ENCODE measurements around the gene CISH. TPM values are rescaled to one million over a fixed set of nuclear protein-coding genes. Genes with fewer than 3 reads are reported as not detected.

CISH gene
- total RNA-seq, 1 donor from 2014 or later = 8.0 TPM

DNA sequence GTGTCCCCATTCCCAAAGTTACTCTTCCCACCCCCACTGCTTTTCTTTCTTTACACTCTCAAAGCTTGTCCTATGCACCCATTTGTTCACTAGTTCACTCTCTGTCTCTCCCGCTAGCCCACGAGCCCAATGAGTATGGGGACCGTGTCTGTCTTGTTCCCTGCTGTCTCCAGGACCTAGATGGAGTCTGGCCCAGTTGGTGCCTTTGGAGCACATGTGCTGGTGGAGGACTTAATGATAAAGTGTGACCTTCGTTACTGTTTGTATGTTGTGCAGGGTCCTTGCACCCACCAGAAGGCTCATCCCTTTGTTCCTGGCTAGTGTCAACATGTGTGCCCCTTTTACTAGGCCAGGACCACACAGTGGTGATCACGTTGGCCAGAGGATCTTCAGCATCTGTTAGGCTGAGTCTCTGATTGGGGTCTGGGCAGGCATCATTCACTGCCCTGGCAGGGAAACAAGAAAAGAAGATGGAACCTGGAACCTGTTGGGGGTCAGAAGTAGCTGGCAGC lies 7.4 kb downstream of the CISH start:
- no peak for DNase-seq
- ATAC-seq (ENCODE audit: poor library complexity) = no peak
- intact Hi-C loops (cut with DNase I) = no loop called here

DNA sequence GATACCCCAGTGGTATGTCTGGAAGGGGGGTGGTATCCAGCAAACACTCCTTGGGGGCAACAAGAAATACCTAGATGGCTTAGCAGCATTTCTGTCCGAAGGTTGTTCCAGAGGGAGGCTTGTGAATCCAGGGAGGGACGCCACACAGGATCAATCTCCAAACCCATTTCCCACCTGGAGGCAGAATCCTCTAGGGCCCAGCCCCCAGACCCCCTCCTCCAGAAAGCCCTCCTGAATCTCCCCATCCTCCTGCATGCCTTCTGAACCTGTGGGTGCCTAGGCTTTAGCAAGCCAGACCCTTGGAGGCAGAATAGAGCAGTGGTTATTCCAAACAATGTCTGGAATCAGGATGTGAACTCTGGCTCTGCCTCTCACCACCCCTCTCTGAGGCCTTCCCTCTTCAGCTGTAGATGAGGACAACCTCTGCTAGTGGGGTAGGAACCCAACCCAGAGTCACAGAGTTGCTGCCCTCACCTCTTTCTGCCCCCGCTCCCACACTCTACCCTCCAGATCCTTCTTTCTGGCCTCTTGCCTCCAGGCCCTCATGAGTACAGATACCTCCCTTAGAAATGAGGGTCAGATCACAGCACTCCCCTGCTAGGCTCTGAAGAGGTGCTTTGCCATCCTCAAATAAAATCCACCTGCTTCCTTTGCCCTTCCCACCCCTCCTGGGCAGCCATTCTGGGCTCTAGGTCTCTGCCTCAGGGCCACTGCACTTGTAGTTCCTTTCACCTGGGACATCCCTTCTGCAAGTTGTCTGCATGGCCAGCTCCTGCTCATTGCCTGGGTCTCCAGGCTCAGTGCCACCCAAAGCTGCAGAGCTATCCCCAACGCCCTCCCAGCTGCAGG lies 8.1 kb downstream of the CISH start:
- intact Hi-C loops (cut with DNase I) = no loop called here
- ATAC-seq (ENCODE audit: poor library complexity) (no peak), DNase-seq (no peak)

DNA sequence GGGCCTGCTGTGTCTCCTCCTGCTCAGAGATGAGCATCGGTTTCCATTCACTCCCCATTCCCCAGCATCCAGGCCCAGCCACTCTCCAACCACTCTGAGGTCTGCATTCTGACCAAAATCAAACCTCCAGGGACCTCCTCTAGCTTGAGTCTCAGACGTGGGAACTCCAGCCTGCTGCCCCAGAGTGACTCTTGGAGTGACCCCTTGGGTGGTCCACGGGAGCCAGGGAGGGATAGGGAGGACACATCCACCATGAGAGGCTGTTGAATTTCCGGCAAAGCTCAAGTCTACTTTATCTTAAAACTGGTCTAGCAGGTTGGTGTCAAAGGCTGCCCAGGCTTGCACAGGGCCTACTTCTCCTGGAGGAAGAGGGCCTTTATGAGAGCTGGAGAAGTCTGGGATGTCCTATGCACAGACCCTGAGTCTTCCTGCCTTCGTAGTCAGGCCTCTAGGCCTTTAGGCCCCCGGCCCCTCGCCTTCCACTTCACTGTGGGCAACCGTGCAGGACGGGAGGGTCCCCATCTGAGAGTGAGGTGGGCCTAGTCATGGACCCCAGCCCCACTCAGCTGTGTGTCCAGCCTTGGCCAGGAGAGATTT lies 8.9 kb downstream of the CISH start:
- intact Hi-C loops (cut with DNase I) = no loop called here
- no peak for DNase-seq
- ATAC-seq (ENCODE audit: poor library complexity) = no peak

DNA sequence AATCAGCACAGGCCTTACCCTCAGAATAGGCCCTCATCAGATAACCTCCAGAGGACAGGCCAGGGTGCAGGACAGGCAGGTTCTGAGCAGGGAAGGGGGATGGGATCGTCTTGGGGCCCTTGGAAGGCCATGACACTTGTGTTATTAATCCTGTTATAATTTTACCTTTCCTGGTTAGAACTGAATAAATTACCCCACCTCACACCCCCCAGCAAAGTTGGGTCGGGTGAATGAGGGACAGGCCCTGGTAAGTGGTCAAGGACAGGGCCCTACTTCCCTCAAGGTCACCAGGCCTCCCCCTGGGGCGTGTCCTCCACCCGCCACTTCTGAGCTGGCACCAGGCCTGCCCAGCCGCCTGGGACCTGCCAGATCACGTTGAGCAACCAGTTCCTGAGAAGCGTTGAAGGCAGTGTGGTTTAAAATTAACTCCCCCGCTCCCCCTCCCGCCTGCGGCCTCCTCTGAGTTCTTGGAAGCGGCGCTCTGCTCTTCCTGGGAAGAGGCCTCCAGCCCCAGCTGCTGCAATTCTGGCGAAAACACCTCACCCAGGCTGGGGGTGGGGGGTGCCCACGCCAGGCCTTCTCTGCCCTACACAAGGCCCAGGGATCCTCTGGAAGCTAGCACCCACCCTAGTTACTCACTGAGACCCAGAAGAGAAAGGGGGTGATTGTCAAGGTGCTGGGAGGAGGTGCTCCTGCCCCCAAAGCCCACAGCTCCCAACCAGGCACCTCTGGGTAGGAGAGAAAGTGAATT lies 10.6 kb downstream of the CISH start:
- ATAC-seq (ENCODE audit: poor library complexity) (peak; percentile 81), DNase-seq (peak; percentile 98)
- intact Hi-C loops (cut with DNase I) = no loop called here

DNA sequence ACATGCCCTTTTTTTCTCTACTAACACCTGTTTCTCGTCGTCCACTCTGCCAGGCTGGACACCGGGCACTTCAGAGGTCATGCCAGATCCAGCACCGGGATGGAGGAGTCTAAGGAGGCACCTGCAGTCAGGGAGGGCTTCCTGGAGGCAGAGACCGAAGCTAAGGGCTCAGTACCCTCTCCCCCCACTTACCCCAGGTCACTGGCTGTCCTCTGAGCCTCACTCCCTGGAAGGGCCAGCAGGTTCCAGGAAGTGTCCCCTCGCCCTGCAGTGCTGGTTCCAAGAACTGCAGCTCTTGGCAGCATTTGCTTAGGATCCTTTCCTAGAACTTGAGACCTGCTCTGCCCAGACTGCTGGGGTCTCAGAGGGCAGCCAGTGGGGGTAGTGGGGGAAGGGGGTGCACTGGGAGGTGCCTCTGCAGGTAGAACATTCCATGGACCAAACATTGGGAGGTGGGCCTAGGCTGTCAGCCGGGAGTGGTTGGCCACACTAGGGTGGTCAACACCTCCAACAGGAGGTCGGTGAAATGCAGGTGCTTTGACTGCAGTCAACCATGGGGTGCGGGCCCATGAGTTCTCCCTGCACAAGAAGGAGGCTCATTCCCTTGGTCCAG lies 11.3 kb downstream of the CISH start:
- ATAC-seq (ENCODE audit: poor library complexity) (no peak), DNase-seq (no peak)
- intact Hi-C loops (cut with DNase I) = no loop called here

DNA sequence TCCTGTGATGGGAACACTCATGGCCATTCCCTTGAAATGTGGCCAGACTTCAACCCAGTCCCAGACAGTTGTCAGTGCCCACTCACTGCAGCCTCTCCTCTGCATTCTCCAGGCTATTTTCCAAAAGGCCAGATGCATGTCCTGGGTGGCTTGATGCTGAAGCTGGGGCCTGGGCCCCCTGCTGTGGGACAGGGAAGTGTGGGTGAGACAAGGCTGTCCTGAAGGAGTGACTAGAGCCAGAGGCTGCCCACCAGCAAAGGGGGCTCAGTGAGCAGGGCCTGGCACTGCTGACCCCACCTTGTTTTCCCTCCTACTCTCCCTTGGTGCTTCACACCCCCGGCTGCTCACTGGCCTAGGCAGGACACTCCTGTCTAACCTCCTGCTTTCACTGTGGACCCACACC lies 11.9 kb downstream of the CISH start:
- intact Hi-C loops (cut with DNase I) = no loop called here
- peak; percentile 1 for ATAC-seq (ENCODE audit: poor library complexity)
- no peak for DNase-seq

DNA sequence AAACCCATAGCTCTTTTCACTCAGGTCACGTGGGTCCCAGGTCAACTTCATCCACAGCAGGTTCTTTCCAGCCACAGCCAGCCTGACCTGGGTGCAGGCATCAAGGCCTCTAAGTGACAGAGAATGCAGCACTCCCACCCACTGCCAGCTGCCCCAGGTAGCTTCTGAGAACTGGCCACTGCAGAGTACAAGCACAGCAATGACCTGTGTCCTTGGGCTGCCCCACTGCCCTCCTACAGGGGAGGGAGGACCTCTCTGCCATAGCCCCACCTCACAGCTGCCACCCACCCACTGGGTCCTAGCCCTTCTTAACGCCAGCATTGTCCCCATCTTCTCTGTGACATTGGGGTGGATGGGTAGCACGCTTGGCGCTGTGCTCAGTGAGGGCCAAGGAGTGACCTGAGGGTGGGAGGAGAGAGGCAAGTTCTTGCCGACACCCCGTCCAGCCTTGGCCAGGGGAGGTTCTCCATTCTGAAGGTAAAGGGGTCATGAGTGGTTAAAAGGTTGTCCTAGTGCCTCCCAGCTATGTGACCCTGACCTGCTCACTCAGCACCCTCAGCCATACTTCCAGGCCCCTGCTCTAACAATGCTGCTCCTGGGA lies 12.4 kb downstream of the CISH start:
- intact Hi-C loops (cut with DNase I) = no loop called here
- ATAC-seq (ENCODE audit: poor library complexity) (no peak), DNase-seq (no peak)

DNA sequence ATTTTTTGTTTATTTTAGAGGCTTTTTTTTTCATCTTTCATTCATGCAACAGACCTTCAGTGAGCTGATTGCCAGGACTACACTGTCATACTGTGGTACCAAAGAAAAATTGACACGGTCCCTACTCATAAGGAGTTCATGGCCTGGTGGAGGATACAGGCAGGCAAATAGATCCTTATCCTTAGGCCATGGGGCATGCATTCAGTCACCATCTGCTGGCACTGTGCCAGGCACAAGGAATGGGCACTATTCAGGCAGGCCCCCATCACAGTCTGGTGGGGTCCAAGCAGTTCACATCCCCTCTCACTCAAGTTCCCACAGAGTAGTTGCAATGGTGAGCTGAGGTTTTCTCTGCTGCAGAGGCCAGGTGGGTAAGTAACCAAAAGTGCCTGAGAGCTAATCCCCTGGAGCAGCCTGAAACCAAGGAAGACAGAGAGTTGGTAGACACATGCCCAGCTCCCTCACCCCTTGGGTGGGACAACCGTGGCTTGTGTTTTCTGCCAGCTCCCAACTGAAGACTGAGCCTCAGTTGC lies 17.3 kb downstream of the CISH start:
- DNase-seq = no peak
- ATAC-seq (ENCODE audit: poor library complexity) = no peak
- intact Hi-C loops (cut with DNase I) = no loop called here

DNA sequence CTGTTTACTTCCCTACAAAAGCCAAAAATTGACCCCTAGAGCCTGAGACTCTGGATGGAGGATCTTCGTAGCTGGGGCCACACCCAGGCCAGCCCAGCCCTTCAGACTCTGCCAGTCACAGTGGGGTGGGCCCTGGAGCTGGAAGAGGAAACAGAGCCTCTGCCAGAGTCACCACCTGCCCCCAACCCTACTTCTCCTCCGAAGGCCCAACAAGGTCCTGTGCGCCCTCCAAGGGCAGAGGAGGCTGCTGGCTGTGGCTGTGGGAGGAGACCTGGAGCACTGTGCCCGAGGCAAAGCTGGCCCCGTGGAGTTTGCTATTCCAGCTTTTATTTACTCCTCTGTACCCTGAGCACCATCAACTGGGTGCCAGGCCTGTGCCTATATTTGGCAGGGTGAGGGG lies 19.0 kb downstream of the CISH start:
- DNase-seq (peak; percentile 61), ATAC-seq (ENCODE audit: poor library complexity) (peak; percentile 44)
- intact Hi-C loops (cut with DNase I) = no loop called here

DNA sequence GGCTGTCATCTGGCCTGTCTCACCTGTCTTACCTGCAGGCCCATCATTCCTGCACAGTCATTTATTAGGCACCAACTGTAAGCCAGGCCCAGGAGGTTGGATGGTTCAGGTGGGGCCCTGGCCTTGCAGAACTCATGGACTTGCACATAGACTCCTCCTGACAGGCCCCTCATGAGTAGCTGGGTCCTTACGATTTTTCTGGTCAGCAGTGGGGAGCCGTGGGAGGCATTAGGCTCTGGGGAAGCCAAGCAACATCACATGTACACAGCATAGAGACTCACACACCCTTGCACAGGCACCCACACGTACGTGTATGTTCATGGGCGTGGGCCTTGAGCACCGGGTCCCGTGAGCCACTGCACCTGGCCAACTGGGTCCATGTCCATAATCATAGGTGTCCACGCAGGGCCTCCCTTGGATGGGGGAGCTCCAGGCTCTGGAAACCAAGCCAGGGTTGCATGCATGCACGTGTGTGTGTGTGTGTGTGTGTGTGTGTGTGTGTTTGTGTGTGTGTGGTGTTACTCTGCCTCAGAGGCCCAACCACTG lies 20.3 kb downstream of the CISH start:
- no peak for ATAC-seq (ENCODE audit: poor library complexity)
- no peak for DNase-seq
- intact Hi-C loops (cut with DNase I) = no loop called here

DNA sequence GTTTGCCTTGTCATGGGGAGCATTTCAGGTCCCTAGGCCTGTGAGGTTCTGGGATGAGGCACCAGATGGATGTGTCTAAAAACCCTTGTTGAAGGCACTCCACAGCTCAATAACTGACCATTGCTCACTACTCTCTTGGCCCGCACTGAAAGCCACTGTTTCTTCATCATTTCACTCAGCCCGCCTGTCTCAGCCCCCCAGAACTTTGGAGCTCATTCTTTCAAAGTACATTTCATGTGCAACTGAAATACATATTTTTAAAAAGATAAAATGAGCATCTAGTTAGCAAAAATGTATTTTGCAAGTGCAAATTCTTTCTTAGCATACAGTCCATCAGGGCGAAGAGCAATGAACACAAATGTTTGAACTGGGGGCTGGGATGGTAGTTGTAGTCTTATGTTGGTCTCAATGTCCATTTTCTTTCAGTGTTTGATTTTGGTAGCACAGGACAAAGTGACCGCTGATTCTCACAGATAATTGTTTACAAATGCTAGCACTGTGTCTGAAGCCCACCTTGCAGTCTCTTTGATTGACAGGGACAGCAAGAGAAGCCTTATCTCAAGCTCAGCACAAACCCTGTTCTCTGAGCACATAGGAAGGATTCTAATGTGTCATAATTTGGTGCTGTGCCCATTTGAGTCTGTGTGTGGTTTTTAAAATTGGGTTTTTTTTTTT lies 22.7 kb downstream of the CISH start:
- DNase-seq (no peak), ATAC-seq (ENCODE audit: poor library complexity) (no peak)
- intact Hi-C loops (cut with DNase I) = no loop called here

DNA sequence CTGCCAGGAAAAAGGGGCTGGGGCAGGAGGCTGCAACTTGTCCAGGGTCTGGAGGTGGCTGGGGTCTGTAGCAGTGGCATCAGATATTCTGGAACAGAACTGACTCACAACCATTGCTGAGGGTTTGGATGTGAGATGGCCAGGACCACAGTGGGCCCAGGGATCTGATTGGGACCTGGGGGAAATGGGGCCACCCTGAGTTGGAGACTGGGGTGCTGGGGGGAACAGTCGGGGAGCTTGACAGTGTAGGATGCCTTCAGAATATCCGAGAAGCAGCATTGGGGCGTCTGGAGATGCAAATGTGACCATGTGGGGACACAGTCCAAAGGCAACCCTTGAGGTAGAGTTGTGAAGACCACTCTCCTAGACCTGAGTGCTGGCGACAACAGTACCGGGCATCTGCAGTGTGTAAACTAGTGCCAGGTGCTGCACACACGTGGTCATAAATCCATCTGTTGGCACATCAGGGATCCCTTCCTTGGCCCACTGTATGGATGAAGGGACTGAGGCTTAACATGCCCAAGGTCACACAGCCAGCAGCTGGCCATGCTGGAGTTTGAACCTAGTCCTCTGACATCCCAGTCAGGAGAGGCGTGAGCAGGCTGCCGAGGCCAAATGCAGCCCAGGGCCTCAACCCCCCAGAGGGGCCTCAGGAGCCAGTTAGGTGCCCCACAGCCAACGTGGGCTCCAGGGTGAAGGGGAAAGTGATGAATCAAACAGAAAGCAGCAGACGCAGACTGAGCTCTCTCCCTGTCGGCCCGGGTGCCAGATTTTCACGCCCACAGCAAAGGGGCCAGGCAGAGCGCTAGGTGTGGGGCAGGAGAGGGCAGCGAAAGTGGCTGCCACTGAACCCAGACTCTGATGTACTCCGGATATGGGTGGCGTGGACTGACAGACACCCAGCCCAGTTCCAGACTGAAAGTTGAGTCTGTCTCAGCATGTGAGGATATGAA lies 23.5 kb downstream of the CISH start:
- intact Hi-C loops (cut with DNase I) = no loop called here
- ATAC-seq (ENCODE audit: poor library complexity) = no peak
- no peak for DNase-seq

DNA sequence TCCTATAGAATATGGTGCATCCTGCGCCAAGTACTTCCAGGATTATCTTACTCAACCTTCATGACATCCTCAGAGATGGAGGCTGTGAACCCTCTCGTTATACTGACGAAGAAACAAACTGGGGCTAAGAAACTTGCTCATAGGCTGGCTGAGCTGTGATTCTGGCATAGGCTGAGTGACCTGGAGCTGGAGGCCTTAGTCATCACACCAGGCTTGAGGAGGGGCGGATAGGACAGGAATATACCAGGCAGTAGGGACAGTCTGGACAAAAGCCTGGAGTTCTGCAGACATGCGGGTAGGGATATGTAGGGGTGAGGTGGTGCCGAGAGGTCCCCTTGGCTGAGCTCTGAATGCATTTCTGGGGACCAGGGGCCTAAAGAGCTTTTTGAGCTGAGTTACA lies 24.2 kb downstream of the CISH start:
- ATAC-seq (ENCODE audit: poor library complexity) (peak; percentile 23), DNase-seq (no peak)
- intact Hi-C loops (cut with DNase I) = no loop called here

DNA sequence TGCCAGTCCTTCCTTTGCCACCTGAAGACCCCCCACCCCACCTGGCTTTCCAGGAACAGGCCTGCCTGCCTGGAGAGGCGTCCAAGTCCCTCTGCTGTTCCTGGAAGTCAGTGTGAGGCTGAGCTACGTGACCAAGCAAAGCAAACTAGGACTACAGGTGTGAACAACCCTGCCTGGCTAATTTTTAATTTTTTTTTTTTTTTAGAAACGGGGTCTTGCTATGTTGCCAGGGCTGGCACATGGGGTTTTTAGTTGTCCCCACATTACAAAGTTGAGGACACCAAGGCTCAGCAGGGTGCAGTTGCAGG lies 24.9 kb downstream of the CISH start:
- intact Hi-C loops (cut with DNase I) = no loop called here
- ATAC-seq (ENCODE audit: poor library complexity) (no peak), DNase-seq (no peak)

DNA sequence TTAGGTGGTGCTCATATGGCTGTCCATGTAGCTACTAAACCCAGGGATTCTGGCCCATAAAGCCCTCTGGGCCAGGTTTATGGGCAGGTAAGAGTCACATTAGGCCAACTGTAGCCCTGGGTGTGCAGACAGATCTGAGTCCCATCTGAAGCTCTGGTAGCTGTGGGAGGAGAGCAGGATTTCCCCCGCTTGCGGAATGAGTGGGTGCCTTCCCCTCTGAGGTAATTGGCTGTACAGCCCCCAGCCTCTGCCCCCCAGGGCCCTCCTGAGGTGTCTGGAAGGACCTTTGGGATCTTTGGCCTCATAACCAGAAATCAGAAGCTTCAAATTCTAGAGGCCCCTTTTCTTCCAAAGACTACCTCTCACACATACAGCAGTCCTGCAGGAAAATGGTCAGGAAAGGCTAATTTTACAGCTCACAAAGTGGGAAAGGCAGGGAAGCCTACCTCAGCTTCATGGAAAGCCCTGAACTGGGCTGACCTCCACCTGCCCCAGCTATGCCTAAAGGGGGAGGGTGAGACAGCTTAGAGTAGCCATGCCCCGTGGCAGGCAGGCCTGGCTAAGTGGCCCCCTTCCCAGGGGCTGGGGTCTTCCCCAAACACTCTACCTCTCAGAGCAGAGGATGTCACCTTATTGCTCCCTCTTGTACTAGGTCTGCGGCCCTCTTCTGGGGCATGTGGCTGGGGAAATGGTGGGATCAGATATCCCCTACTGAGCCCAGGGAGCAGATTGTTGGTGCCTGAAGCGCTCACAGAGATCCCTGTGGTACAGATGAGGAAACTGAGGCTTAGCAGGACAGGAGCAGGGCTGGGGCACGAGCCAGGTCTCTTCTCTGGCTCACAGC lies 25.4 kb downstream of the CISH start:
- intact Hi-C loops (cut with DNase I) = no loop called here
- no peak for DNase-seq
- no peak for ATAC-seq (ENCODE audit: poor library complexity)

DNA sequence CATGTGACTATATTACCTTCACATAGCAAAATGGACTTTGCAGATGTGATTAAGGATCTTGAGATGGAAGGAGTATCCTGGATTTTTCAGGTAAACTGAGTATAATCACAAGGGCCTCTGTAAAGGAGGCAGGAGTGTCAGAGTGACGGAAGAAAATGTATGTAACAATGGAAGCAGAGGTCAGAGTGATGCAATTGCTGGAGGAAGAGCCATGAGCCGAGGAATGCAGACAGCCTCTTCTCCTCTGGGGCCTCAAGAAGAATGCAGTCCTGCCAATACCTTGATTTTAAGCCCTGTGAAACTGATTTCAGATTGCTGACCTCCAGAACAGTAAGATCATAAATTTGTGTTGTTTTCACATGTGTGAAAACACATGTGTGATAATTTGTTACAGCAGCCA lies 27.2 kb downstream of the CISH start:
- DNase-seq (no peak), ATAC-seq (ENCODE audit: poor library complexity) (peak; percentile 0)
- intact Hi-C loops (cut with DNase I) = no loop called here

All from Right ventricle myocardium superior (tissue), 1 donor.